GM19397 (cell line): ENCODE measurements around the gene C2orf76.
A peak's percentile ranks its signal among the peaks of the same experiment; 100 is the strongest.

Source experiments
- ATAC-seq: cut with Tn5 transposase; IDR thresholded peaks from one replicate; pipeline ENCODE4 v1.9.1; 2021; ENCODE audit warnings: mild to moderate bottlenecking, moderate library complexity; ENCODE audit not compliant: unreplicated experiment

The C2orf76 gene

DNA sequence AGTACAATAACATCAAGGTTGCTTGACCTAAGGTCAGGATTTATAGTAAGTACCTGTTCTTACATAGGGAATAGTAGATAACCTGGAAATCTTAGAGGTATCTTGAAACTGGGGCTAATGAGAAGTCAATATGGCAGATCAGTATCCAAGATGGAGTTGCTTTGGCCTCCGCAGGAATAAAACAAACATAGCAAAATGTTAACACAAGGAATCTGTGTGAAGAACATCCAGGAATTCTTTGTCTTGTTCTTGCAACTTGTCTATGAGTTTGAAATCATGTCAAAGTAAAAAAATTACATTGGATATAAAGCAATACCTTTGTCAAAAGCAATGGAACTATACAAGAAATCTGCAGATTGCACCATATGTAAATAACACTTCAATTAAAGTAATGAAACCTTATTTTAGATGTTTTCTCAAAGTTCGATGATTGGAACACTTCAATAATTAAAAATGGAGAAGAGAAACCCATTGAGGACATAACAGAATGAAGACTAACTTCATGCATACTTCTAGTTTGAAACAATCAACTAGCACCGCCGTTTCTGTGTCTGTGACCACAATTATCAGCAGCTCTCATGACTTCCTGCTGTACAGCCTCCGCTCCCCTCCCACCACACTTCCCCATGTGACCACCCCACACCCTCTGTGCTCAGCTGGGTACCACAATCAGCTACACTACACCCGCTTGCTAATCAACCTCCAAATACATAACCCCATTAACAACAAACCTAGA lies 27.6 kb downstream of the C2orf76 start:
- peak; percentile 99 for ATAC-seq

DNA sequence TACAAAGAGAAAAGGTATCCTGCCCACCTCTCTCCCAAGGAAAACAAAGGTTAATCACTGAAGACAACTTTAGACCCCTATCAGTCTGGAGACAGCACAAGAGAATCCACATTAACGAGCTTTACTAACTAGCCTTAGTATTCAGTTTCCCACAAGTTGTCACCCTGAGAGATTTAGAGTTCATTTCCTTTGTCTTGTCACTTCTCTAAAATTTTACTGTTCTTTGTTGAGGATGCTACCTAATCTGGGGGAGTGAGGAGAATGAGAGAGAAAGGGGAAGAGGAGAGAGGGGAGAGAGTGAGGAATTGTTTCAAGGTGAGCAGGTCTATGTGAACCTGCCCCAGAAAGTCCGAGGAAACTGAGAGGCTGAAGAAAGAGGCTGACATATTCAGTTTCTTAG lies 28.4 kb downstream of the C2orf76 start:
- no peak for ATAC-seq

DNA sequence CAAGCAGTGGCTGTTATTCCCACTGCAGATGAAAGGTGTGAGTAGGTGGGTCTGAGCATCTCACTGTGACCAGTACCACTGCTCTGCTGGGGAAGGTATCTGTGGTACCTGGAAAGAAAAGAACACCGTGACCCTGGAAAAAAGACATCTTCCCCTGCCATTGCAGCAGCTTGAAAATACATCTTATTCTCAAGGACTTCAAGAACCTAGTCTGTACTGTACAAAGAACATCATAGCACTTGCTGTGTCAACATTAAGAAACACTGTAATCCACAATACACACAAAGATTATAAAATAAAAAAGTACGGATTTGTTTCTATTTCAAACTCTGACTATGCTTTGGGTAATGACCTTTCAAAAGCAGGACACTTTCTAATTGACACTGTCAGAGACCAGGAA lies 28.9 kb downstream of the C2orf76 start:
- no peak for ATAC-seq

DNA sequence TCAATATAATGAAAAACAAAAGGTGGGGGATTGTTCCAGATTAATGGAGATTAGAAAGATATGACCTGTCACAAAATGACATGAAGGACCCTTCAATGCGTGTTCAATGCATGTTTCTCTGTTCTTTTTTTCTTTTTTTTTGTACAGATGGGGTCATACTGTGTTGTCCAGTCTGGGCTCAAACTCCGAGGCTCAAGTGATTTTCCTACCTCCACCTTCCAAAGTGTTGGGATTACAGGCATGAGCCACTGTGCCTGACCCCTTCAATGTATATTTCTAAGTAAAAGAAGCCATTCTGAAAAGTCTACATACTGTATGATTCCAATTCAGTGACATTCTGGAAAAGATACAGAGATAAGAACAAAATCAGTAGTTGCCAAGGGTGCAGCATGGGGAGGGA lies 32.8 kb downstream of the C2orf76 start:
- no peak for ATAC-seq

DNA sequence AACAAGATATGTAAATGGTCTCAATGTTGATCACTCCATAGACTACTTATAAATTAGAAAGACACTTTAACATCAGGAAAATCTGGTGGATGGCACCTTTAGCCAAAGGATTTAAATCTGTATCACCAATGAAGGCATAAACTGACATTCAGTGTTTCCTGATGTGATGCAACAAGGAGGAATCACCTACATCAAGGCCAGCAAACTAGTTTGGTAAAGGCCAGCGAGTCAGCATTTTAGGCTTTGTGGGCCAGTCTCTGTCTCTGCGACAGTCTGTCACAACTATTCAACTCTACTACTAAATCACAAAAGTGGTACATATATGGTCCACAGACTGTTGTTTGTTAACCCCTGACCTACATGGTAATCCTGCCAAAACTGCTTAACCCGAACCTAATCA lies 33.3 kb downstream of the C2orf76 start:
- ATAC-seq: no peak

DNA sequence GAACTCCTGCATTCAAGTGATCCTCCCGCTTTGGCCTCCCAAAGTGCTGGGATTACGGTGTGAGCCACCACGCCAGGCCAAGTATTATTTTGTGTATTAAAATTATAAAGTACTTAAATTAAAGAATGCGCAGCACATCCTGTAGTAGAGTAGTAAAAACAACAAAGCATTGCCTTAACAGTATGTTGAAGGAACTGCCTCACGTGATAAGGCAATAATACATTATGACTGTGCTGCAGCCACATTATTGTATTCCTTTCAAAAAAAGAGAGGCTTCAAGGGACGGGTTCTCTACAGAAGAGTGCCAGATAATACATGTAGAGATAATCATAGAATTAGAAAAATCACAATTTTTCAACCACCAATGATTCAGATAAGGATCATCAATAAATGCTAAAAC lies 33.7 kb downstream of the C2orf76 start:
- no peak for ATAC-seq

DNA sequence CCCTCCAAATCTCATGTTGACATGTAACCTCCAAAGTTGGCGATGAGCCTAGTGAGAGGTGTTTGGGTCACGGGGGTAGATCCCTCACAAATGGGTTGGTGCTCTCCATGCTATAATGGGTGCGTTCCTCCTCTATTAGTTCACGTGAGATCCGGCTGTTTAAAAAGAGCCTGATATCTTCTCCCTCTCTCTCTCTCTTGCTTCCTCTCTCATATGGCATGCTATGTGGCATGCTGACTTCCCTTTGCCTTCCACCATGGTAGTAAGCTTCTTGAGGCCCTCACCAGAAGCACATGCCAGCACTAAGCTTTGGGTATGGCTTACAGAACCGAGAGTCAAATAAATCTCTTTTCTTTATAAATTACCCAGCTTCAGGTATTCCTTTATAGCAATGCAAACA lies 39.2 kb downstream of the C2orf76 start:
- ATAC-seq: no peak

DNA sequence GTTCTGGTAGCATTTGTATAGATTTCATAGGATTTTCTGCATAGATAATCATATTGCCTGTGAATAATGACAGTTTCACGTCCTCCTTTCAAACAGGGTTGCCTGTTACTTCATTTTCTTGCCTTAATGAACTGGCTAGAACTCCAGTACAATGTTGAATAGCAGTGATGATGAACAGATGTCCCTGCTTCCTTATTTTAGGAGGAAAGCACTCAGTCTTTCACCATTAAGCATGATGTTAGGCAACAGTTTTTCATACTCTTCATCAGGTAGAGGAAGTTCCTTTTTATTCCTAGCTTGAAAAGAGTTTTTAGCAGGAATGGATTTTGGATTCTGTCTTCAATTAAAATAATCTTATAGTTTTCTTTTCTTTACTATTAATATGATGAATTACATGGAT lies 39.7 kb downstream of the C2orf76 start:
- ATAC-seq: no peak

DNA sequence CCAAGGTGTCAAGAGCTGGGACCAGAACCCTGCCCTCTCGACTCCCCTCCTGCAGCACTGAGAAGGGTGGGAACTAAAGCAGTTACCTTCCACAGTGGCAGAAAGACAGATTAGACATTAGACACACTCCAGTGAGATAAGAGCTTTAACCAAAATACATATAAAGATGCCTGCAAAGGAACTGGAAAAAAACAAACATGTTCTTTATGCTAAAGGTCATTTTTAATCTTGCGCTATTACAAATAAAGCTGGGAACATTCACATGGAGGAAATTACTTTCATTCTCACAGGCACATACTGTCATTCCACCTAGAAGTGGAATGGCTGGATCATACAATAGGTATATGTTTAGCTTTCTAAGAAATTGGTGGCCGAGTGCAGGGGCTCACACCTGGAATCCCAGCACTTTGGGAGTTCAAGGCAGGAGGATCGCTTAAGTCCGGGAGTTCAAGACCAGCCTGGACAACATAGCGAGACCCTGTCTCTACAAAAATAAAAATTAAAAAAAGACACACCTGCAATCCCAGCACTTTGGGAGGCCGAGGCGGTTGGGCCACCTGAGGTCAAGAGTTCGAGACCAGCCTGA lies 41.9 kb downstream of the C2orf76 start:
- no peak for ATAC-seq

DNA sequence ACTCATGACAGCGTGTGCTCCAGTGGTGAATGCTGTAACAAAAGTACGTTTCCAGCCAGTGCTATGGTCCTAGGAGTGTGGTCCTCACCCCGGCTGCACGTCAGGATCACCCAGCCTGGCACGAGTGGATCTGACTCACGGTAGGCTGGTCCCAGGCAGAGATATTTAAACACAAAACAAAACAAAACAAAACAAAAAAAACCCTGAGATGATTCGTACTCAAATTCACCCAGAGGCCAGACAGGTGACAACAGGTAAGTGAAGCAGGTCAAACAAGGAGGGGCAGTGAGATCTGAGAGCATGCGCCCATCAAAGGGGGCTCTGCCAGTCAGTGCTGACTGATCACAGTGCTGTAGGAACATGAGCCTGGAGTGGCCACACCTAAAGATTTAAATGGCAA lies 43.2 kb downstream of the C2orf76 start:
- no peak for ATAC-seq

DNA sequence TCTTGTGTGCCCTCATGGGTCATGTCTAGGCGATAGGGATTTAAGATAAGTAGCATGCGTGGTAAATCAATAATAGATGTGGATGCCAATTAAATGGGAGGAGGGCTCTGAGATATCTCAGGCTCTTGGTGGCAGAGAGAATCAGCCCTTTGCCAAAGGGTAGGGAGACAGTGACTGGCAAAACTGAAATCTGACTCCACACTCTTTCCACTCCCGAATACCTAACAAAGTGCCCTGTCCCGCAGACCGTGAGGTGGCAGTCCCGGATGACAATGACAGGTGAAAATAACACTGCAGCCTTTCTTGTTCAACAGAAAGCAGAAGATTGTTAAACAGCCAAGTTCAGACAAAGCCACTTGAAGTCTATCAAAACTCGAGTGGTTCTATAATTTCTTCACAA lies 47.0 kb downstream of the C2orf76 start:
- ATAC-seq: no peak

DNA sequence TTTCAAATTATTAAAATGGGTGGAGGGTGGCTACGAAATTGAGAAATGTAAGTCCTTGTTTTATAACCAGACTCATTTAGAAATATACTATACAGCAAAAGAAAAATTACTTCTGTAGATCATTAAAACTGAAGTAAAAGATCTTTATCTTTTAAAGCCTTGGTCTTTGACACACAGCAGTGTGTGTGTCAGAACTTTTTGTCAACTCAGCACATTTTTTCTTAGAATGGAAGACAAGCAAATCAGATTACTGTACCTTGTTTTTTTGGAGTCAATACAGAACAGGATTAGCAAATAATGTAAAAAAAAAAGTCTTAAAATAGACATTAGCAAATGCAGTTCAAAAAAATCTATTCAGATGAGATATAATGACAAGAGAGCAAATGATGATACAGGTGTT lies 49.1 kb downstream of the C2orf76 start:
- ATAC-seq: no peak

DNA sequence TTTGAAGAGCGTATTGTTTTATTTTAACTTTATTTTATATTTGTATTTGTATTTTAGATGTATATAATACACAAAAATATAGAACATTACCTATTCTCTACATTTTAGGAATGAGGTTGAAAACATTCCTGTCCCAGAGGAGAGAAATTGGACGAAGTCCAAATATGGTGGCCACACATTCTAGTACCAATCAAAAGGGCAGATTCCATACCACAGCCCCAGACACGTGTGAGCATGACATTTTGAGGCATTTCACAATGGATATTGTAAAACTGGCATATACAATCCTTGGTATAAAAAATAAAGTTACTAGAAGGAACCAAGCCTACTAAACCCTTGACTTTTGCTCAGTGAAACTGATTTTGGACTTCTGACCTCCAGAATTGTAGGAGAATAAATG lies 50.6 kb downstream of the C2orf76 start:
- no peak for ATAC-seq

DNA sequence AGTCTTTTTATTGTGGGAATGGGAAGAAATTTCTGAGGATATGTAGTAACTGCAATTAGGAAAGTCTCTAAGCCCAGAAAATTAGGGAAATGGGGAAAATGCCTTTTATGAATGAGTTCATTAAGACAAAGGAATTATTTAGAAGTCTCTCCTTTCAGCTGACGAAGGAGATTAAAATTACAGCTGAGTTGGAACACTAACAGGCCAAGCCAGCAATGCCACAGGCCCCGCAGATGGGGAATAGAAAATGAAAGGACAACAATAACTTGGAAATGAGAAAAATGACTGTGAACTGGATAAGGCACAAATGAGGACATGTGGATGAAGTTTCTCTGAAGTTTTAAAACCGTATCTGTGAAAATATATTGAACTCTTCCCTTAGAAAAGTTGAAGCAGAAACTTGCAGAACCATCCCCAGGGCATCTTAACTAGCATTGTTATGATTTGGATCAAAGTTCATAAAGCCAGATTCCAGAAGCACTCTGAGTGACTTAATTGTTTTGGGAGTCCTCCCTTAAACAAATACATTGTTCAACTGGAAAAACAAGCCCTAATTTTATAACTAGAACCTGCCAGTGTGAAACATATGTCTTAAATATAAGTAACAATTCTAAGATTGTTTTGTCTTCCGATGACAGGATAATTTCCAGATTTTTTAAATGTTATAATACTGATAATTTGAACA lies 51.3 kb downstream of the C2orf76 start:
- ATAC-seq: no peak

DNA sequence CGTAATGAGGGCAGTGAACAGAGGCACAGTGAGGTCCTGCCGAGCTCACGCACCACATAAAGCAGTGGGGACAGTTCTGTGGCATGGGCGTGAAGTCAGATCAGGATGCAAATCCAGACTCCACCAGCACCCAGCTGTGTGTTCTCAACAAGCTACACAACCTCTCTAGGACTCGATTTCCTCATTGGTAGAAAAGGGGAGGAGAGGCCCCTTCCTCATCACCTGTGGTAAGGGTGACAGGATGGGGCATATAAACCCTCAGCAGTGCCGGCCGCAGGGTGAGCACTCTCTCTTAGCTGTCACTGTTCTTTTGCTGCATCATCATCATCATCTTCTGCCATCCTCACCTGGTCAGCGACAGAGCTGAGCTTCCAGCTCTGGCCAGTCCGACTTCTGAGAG lies 54.8 kb downstream of the C2orf76 start:
- ATAC-seq: no peak

DNA sequence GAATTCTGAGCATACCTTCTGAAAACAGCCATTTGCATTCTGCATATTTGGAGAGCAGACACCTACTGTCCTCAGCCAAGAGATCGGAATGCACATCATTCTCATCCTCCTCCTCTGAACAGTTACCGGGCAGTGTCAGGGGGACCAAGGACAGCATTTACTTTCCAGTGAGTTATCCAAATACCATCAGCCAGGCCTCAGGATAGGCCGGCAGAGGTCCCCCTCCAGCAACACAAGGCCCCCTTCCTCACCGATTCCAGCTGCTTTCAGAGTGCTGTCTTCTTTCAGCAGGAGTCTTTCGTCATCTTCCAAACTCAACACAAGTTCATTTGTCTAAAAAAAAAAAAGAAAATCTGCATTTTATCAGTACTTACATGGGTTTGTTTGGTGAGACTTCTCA lies 55.3 kb downstream of the C2orf76 start:
- ATAC-seq: no peak

DNA sequence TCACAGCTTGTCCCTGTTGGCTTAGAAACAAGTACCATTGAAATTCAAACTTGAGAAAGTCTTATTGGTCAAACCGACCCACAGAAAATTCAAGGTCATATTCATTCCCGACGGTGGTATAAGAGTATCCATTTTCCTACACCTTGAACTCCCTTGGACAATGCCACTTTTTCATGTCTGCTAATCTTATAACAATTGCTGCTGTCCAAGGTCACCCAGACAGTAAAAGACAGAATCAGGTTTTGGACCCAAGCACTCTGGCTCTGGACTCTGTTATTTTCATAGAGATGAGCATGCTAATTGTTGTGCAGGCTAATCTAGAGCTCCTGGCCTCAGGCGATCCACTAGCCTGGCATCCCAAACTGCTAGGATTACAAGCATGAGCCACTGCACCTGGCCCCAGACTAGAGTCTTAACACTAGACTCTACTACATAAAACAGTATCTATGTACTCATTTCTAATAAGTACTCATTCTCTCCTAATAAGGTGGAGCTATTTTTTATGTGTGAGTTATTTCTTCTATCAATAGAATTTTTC lies 57.8 kb downstream of the C2orf76 start:
- ATAC-seq: no peak

DNA sequence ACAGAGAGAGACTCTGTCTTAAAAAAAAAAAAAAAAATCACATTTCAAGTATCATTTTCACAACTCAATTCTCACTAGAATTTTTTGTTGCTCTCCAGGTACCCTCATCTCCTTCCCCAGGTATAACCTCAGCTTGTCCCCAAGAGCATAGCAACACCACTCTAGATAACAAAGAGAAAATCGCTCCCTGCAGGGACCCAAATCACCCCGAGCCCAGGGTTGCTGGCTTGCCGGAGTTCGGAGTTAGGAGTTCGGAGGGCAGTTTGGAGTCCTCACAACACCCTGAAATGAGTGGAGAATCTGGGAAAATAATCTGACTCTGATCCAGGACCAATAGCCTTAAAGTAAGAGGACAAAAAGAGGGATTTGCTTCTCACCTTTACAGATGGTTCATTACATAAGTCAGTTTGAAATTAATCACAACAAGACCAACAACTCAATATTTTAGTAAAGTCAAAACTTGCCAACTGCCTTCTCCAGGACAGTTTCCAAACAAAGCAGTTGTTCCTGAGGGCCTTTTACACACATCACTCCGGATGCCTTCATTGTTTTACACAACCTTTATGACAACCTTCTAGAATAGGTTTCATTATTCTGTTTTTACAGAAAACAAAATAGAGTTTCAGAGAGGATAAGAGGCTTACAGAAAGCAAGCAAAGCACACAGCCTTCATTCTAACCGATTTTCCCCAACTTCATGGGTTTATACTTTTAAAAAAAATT lies 59.1 kb downstream of the C2orf76 start:
- ATAC-seq: no peak

DNA sequence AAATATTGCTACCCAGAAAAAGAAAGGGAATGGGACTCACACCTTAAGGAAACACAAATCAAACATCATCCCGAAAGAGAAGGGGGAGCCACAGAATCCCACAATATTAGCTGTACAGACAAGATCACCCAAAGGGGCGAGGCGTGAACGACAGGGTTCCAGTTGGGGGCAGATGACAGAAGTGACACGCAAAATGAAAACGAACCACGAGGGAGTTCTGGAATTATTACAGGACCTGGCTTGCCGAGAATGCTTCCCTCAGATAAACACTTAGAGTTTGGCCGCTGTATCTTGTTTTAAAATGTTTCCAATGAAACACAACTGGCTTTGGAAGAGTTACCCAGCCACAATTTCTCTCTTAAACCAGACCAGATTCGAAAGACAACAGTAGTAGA lies 60.4 kb downstream of the C2orf76 start:
- no peak for ATAC-seq

DNA sequence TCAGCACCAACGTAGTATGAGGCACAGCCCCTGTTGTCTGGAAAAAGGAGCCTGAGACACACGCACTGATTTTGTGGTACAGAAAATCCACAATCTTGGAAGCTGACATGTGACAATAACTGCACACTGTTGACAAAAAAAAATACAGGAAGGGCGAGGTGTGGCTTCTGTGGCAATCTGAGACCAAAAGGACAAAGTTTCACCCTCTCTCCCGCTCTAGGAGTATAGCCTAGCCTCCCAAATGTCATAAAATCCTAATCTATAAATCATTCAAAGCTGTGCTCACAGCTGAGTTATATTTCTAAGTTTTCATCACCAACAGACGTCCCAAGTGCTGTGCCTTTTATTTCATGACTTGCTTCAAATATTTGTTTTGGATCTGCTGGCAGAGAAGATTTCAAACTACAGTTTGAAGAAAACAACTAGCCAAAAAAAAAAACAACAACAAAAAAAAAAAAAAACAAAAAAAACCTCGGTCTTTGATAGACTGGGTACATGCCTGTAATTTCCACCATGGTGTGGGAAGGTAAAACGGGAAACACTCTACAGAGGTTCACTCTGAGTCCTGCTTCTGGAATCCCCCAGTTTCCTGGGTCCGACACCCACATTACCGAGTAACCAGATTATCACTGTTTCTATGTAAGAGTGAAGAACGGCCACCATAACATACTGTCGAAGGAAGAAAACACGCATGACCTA lies 61.0 kb downstream of the C2orf76 start:
- no peak for ATAC-seq

DNA sequence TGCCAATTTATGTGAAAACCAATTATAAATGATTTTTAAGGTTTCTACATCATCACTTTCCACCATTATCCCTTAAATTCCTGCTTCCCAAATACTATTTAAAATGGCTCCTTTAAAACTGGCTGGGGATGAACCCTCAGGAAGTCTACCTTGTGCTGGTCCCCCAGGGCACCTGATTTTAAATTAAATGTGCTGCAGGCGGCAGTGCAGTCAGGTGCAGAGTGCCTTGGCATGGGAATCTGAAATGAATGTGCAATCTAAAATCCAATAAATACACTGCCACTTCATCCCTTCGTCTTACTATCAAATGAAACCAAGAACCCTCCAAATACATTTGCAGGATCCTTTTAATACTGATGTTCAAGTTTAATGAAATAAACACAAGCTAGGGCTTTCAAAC lies 61.8 kb downstream of the C2orf76 start:
- ATAC-seq: no peak
